Stimulated activated CD8-positive, alpha-beta memory T cell treated with anti-CD3 and anti-CD28 coated beads, Interleukin-12 subunit alpha, Interleukin-12 subunit beta, amount 100 ng/mL, for 24 hours (primary cell): ENCODE results near the gene GUCY1B1.
"Not testable (repeated sequence)": the region's sequence is repeated elsewhere in the genome, so short reads cannot be mapped to it uniquely, and the experiment has no call there.

ENCODE experiments used
- DNase-seq: peaks from one replicate; pipeline ENCODE4 v3.0.0-alpha.2; 2020; ENCODE audit errors: extremely low read depth

GUCY1B1 gene

GRCh38 chr4:155761916-155762315 lies 3.1 kb downstream of the GUCY1B1 start:
- no peak for DNase-seq

- DNase-seq = no peak
Measured at GRCh38 chr4:155762334-155762733, 3.5 kb downstream of the GUCY1B1 start.

GRCh38 chr4:155763551-155763950 lies 4.7 kb downstream of the GUCY1B1 start:
- DNase-seq = no peak

GRCh38 chr4:155765149-155765548 lies 6.3 kb downstream of the GUCY1B1 start:
- no peak for DNase-seq

GRCh38 chr4:155766622-155767021 lies 7.8 kb downstream of the GUCY1B1 start:
- DNase-seq = no peak

- DNase-seq = no peak
Measured at GRCh38 chr4:155768370-155768769, 9.5 kb downstream of the GUCY1B1 start.

GRCh38 chr4:155769090-155769489 lies 10.3 kb downstream of the GUCY1B1 start:
- DNase-seq = no peak

GRCh38 chr4:155772459-155773195 lies 13.8 kb downstream of the GUCY1B1 start:
- DNase-seq = no peak

GRCh38 chr4:155773196-155773800 lies 14.5 kb downstream of the GUCY1B1 start:
- DNase-seq = no peak

- no peak for DNase-seq
Measured at GRCh38 chr4:155774033-155774432, 15.2 kb downstream of the GUCY1B1 start.

GRCh38 chr4:155777971-155778735 lies 19.3 kb downstream of the GUCY1B1 start:
- DNase-seq = no peak

- no peak for DNase-seq
Measured at GRCh38 chr4:155780775-155781174, 22.0 kb downstream of the GUCY1B1 start.

- DNase-seq = no peak
Measured at GRCh38 chr4:155781249-155781831, 22.5 kb downstream of the GUCY1B1 start.

- DNase-seq = no peak
Measured at GRCh38 chr4:155784637-155785036, 25.8 kb downstream of the GUCY1B1 start.

GRCh38 chr4:155785828-155786227 lies 27.0 kb downstream of the GUCY1B1 start:
- DNase-seq = no peak

GRCh38 chr4:155787113-155787710 lies 28.4 kb downstream of the GUCY1B1 start:
- no peak for DNase-seq

GRCh38 chr4:155789391-155789790 lies 30.6 kb downstream of the GUCY1B1 start:
- DNase-seq = no peak

- no peak for DNase-seq
Measured at GRCh38 chr4:155789982-155790381, 31.2 kb downstream of the GUCY1B1 start.

GRCh38 chr4:155794589-155795236 lies 35.9 kb downstream of the GUCY1B1 start:
- DNase-seq = no peak

GRCh38 chr4:155795991-155796390 lies 37.2 kb downstream of the GUCY1B1 start:
- DNase-seq = no peak

- DNase-seq = not testable (repeated sequence)
Measured at GRCh38 chr4:155797581-155797980, 38.8 kb downstream of the GUCY1B1 start.
